ENCODE results near the gene PHTF2. TPM values are rescaled to one million over a fixed set of nuclear protein-coding genes. Genes with fewer than 3 reads are reported as not detected.

PHTF2 gene
- total RNA-seq, 4 donors from 2014 or later, result 16.7 to 27.6 (median 19.2) TPM

DNA sequence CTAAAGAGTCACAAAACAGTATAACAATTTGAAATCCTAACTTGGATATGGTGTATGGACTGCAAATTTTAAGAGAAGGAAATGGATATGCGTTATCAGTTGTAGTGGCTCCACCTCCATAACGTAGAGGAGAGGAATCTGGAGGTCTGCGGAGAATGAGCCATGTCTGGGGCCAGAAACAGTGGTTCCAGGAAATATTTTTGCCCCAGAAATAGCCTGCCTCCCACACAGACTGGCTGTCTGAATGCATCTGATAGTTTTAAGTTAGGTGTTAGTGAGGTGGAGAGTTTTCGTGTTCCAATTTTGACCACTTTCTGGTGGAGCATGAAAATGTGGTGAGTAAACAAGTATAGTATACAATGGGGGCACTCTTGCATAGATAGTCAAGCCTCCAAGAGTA is 1.6 kb downstream of the PHTF2 start:
- ATAC-seq (ENCODE audit: low FRiP score), result no peak
- no peak for DNase-seq (ENCODE audit: low spot score)
- TF ChIP-seq, protein P1, sequence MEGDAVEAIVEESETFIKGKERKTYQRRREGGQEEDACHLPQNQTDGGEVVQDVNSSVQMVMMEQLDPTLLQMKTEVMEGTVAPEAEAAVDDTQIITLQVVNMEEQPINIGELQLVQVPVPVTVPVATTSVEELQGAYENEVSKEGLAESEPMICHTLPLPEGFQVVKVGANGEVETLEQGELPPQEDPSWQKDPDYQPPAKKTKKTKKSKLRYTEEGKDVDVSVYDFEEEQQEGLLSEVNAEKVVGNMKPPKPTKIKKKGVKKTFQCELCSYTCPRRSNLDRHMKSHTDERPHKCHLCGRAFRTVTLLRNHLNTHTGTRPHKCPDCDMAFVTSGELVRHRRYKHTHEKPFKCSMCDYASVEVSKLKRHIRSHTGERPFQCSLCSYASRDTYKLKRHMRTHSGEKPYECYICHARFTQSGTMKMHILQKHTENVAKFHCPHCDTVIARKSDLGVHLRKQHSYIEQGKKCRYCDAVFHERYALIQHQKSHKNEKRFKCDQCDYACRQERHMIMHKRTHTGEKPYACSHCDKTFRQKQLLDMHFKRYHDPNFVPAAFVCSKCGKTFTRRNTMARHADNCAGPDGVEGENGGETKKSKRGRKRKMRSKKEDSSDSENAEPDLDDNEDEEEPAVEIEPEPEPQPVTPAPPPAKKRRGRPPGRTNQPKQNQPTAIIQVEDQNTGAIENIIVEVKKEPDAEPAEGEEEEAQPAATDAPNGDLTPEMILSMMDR (IDR thresholded peaks at IDR 0.05), result no peak

DNA sequence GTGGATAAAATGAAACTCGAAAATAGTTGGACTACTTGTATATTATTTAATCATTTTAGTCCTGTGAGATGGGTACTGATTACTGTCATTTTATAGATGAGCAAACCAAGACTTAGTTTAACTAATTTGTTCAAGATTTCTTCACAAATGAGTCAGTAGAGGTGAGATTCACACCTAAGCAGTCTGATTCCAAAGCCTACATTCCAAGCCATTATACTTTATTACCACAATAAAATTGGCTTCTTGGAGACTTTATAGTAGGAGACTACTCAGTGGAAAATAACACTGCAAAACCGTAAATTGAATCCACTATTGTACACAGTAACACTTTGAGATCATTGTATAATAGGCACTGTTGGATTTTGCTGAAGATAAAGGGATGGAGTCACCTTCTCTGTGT is 2.2 kb downstream of the PHTF2 start:
- DNase-seq (ENCODE audit: low spot score) (no peak), ATAC-seq (ENCODE audit: low FRiP score) (no peak)
- TF ChIP-seq, protein P1 (IDR thresholded peaks at IDR 0.05), result no peak

DNA sequence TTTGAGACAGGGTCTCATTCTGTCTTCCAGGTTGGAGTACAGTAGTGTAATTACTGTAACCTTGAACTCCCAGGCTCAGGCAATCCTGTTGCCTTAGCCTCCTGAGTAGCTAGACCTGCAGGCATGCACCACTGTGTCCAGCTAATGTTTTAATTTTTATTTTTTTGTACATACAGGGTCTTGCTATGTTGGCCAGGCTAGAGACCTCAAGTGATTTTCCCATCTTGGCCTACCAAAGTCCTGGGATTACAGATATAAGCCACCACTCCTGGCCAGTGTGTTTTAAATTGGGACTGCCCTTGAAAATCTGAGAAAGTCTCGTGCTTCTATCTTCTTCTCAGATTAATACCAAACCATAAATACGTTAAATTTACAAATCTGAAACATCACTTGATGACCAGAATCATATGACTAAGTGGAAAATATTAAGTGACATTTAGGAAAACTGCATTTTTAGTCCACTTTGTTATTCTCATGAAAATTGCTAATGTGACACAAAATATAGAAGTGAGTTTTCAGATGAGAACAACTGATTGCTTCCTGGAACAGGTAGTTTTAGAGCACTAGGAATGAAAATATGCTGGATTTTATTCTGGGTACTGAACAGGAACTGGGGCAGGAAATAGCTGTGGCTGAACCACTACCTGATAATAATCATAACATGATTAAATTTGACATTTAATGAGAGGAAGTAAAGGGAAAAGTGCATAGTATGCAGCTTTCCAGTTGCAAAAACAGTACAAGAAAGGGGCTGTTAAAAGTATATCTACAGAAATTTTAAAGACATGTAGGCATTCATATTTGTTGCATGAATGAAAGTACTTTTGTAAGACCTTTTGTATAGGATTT is 4.2 kb downstream of the PHTF2 start:
- DNase-seq (ENCODE audit: low spot score) (no peak), ATAC-seq (ENCODE audit: low FRiP score) (no peak)
- TF ChIP-seq, protein P1 (IDR thresholded peaks at IDR 0.05), result no peak

- TF ChIP-seq, protein P1 (IDR thresholded peaks at IDR 0.05), result no peak
- DNase-seq (ENCODE audit: low spot score) (no peak), ATAC-seq (ENCODE audit: low FRiP score) (no peak)
These were observed 7.9 kb downstream of the PHTF2 start for GRCh38 chr7:77806425-77806824.

DNA sequence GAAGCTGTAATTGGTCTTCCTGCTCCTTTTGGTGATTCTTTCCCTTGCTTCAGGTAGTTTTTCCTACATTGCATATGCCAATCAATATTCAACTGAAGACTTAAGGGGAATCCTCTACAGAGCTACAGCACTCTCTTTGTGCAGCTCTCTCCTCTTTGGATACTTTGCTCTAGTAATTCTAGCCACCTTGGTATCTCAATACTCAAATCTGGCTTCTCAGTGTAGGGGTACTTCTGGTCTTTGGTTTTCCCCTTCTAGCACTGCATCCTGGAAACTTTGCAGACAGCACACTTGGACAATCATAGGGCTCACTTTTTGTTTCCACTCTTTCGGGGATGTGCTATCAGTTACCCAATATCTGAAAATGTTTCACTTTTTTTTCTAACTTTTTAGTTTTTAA is 9.9 kb downstream of the PHTF2 start:
- TF ChIP-seq, protein P1 (IDR thresholded peaks at IDR 0.05), result no peak
- no peak for ATAC-seq (ENCODE audit: low FRiP score)

GRCh38 chr7:77811516-77812289 is 13.1 kb downstream of the PHTF2 start:
- ATAC-seq (ENCODE audit: low FRiP score), result no peak
- TF ChIP-seq, protein P1 (IDR thresholded peaks at IDR 0.05), result no peak
- no peak for DNase-seq (ENCODE audit: low spot score)

More for the DNA sequence above, 9.9 kb downstream of the PHTF2 start:
- DNase-seq (ENCODE audit: low spot score), result no peak

Data from omental fat pad (tissue), 4 donors.